Bronchial epithelial cell (primary cell): ENCODE data around the gene PPL. TPM values are rescaled to one million over a fixed set of nuclear protein-coding genes. Genes with fewer than 3 reads are reported as not detected.

Experiments
- DNase-seq: peaks from one replicate; pipeline ENCODE4 v3.0.0-alpha.2; 2010; ENCODE audit warnings: low read depth
- FAIRE-seq: peaks from 2 replicates; lab custom pipeline; 2011; peaks lifted over from hg19 to GRCh38; lab: Jason Lieb, UNC
- H3K27me3 ChIP-seq: 2 replicates; pipeline ENCODE4 v1.5.1; 2011; ENCODE audit warnings: low read length; ENCODE audit not compliant: control insufficient read depth, insufficient read depth
- H3K36me3 ChIP-seq: 2 replicates; pipeline ENCODE4 v1.5.1; 2011; ENCODE audit warnings: low read length; ENCODE audit not compliant: control insufficient read depth, insufficient read depth
- H3K4me3 ChIP-seq: 2 replicates; pipeline ENCODE4 v1.5.1; 2011; ENCODE audit warnings: mild to moderate bottlenecking, low read depth, low read length, control low read depth
- CTCF ChIP-seq: IDR thresholded peaks from 2 replicates; pipeline ENCODE4 v1.5.1; 2011; ENCODE audit warnings: mild to moderate bottlenecking, moderate library complexity, low read length, control low read depth, inconsistent platforms; ENCODE audit not compliant: insufficient read depth, severe bottlenecking
- total RNA-seq: library from RNA; depleted of rRNA; stranded (reverse); fragments of >200 nt; gene quantifications from 2 replicates; pipeline ENCODE4 v1.2.1, GENCODE V29; 2014

PPL gene
- total RNA-seq, 1 donor from 2014 or later = 184 TPM

- Histone ChIP-seq H3K4me3 (no peak overlapping the region), H3K36me3 (peaks cover 59% of the 10 kb centered on the region), H3K27me3 (no peaks in the 10 kb centered on the region)
- no peak for TF ChIP-seq CTCF
- FAIRE-seq = no peak
- DNase-seq = no peak
Measured at GRCh38 chr16:4884209-4884608, 52.7 kb downstream of the PPL start.

DNA sequence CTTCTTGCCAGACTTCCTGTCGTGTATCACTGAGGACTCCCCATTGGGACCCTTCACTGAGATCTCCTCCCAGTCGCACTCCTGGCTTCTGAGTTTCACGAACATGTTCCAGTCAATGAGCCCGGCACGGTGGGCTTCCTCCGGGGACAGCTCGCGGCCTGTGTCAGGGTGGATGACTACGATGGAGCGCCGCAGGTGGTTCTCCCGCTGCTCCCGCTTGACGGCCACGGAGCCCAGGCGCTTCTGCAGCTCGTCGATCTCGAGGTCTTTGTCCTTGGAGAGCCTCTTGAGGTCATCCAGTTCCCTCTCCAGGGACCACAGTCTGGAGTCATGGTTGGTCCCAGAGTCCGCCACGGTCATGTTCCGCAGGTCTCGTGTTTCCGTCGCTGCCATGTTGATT lies 53.4 kb downstream of the PPL start:
- no peak for DNase-seq
- FAIRE-seq = no peak
- no peak overlapping the region for H3K4me3 ChIP-seq
- no peak for TF ChIP-seq CTCF
- no peaks in the 10 kb centered on the region for H3K27me3 ChIP-seq
- H3K36me3 ChIP-seq = peaks cover 56% of the 10 kb centered on the region

- DNase-seq (peak; percentile 83), FAIRE-seq (peak; percentile 32)
- no peak for TF ChIP-seq CTCF
- peaks cover 54% of the 10 kb centered on the region for H3K36me3 ChIP-seq
- no peak overlapping the region for H3K4me3 ChIP-seq
- H3K27me3 ChIP-seq = no peaks in the 10 kb centered on the region
Measured at GRCh38 chr16:4882633-4883285, 54.2 kb downstream of the PPL start.

GRCh38 chr16:4882000-4882632 lies 54.8 kb downstream of the PPL start:
- no peak for FAIRE-seq
- H3K27me3 ChIP-seq = no peaks in the 10 kb centered on the region
- DNase-seq = no peak
- H3K4me3 ChIP-seq = no peak overlapping the region
- TF ChIP-seq CTCF = no peak
- peaks cover 50% of the 10 kb centered on the region for H3K36me3 ChIP-seq

- FAIRE-seq (no peak), DNase-seq (no peak)
- no peaks in the 10 kb centered on the region for H3K27me3 ChIP-seq
- no peak for TF ChIP-seq CTCF
- H3K36me3 ChIP-seq = peaks cover 44% of the 10 kb centered on the region
- no peak overlapping the region for H3K4me3 ChIP-seq
Measured at GRCh38 chr16:4880006-4880580, 56.9 kb downstream of the PPL start.
